Globus pallidus (tissue), 1 donor: ENCODE results near the gene KCTD21.

Source experiments
- DNase-seq: peaks from one replicate; pipeline ENCODE4 v3.0.0-alpha.2; 2015; ENCODE audit warnings: low spot score

Gene KCTD21

GRCh38 chr11:78218707-78219492 is 30.5 kb upstream of the KCTD21 start:
- DNase-seq = no peak

GRCh38 chr11:78217650-78218541 is 29.5 kb upstream of the KCTD21 start:
- DNase-seq = no peak

GRCh38 chr11:78216571-78217287 is 28.3 kb upstream of the KCTD21 start:
- no peak for DNase-seq

- DNase-seq = no peak
These were observed 27.6 kb upstream of the KCTD21 start for GRCh38 chr11:78216021-78216420.

- DNase-seq = no peak
These were observed 26.1 kb upstream of the KCTD21 start for GRCh38 chr11:78214331-78215194.

- DNase-seq = no peak
These were observed 25.3 kb upstream of the KCTD21 start for GRCh38 chr11:78213526-78214330.

- DNase-seq = no peak
These were observed 24.4 kb upstream of the KCTD21 start for GRCh38 chr11:78212586-78213371.

- DNase-seq = no peak
These were observed 23.1 kb upstream of the KCTD21 start for GRCh38 chr11:78211565-78211964.

- DNase-seq = no peak
These were observed 21.7 kb upstream of the KCTD21 start for GRCh38 chr11:78210000-78210608.

GRCh38 chr11:78209478-78209877 is 21.1 kb upstream of the KCTD21 start:
- DNase-seq = no peak

- no peak for DNase-seq
These were observed 20.1 kb upstream of the KCTD21 start for GRCh38 chr11:78208257-78209165.

GRCh38 chr11:78207532-78208256 is 19.3 kb upstream of the KCTD21 start:
- DNase-seq = no peak

GRCh38 chr11:78205691-78206090 is 17.3 kb upstream of the KCTD21 start:
- DNase-seq = no peak

GRCh38 chr11:78205256-78205655 is 16.8 kb upstream of the KCTD21 start:
- no peak for DNase-seq

GRCh38 chr11:78203184-78203583 is 14.8 kb upstream of the KCTD21 start:
- no peak for DNase-seq

GRCh38 chr11:78202733-78203167 is 14.3 kb upstream of the KCTD21 start:
- DNase-seq = no peak

- DNase-seq = no peak
These were observed 12.8 kb upstream of the KCTD21 start for GRCh38 chr11:78201096-78201818.
